GM19043 (cell line): ENCODE measurements around the gene MYO16.

Experiments
- ATAC-seq: cut with Tn5 transposase; IDR thresholded peaks from one replicate; pipeline ENCODE4 v1.9.1; 2021; ENCODE audit warnings: low read depth; ENCODE audit not compliant: unreplicated experiment

Gene MYO16

GRCh38 chr13:109140479-109141349, 511.3 kb downstream of the MYO16 start:
- no peak for ATAC-seq

GRCh38 chr13:109141706-109142105, 512.3 kb downstream of the MYO16 start:
- ATAC-seq, result no peak

GRCh38 chr13:109144693-109145437, 515.5 kb downstream of the MYO16 start:
- no peak for ATAC-seq

GRCh38 chr13:109145631-109146030, 516.2 kb downstream of the MYO16 start:
- ATAC-seq, result peak; percentile 90

- ATAC-seq, result no peak
Observed at GRCh38 chr13:109146393-109146792, 517.0 kb downstream of the MYO16 start.

GRCh38 chr13:109146912-109147647, 517.7 kb downstream of the MYO16 start:
- ATAC-seq, result no peak

- no peak for ATAC-seq
Observed at GRCh38 chr13:109148243-109148642, 518.8 kb downstream of the MYO16 start.

GRCh38 chr13:109150696-109151095, 521.3 kb downstream of the MYO16 start:
- ATAC-seq, result no peak

- no peak for ATAC-seq
Observed at GRCh38 chr13:109151255-109151654, 521.8 kb downstream of the MYO16 start.

GRCh38 chr13:109151696-109152095, 522.3 kb downstream of the MYO16 start:
- ATAC-seq, result no peak

GRCh38 chr13:109152311-109152820, 523.0 kb downstream of the MYO16 start:
- no peak for ATAC-seq

GRCh38 chr13:109152941-109153340, 523.5 kb downstream of the MYO16 start:
- ATAC-seq, result no peak

- no peak for ATAC-seq
Observed at GRCh38 chr13:109154146-109154545, 524.7 kb downstream of the MYO16 start.

GRCh38 chr13:109154546-109154945, 525.1 kb downstream of the MYO16 start:
- no peak for ATAC-seq

GRCh38 chr13:109154966-109155761, 525.8 kb downstream of the MYO16 start:
- no peak for ATAC-seq

- no peak for ATAC-seq
Observed at GRCh38 chr13:109156181-109156935, 526.9 kb downstream of the MYO16 start.

- ATAC-seq, result no peak
Observed at GRCh38 chr13:109157275-109157674, 527.9 kb downstream of the MYO16 start.

- ATAC-seq, result no peak
Observed at GRCh38 chr13:109158383-109158782, 529.0 kb downstream of the MYO16 start.

GRCh38 chr13:109159650-109160309, 530.4 kb downstream of the MYO16 start:
- ATAC-seq, result no peak
